Activated CD8-positive, alpha-beta memory T cell treated with anti-CD3 and anti-CD28 coated beads for 1 hour (primary cell): ENCODE data around the gene GTF2F1.
"Not testable (repeated sequence)": the region's sequence is repeated elsewhere in the genome, so short reads cannot be mapped to it uniquely, and the experiment has no call there.

Experiments used
- DNase-seq, 2 donors: peaks; one replicate each; pipeline ENCODE4 v3.0.0-alpha.2; 2020; ENCODE audit warnings: low read depth in 1 of 2; ENCODE audit errors: extremely low read depth in 1 of 2

The GTF2F1 gene

GRCh38 chr19:6393074-6393982 is at the start of gene GTF2F1:
Gene GTF2F1 (minus strand): TSS chr19:6393164. CDS start chr19:6392995, 169 bp downstream.
- peak; percentile 88 to 97 for DNase-seq

- DNase-seq: no peak
These were observed 49.2 kb upstream of the GTF2F1 start for GRCh38 chr19:6442087-6442688.

GRCh38 chr19:6440905-6441304 is 47.9 kb upstream of the GTF2F1 start:
- no peak for DNase-seq

GRCh38 chr19:6439743-6440142 is 46.8 kb upstream of the GTF2F1 start:
- DNase-seq: no peak

GRCh38 chr19:6433663-6434062 is 40.7 kb upstream of the GTF2F1 start, which contains the start of gene SLC25A41:
Gene SLC25A41 (minus strand): TSS chr19:6433763. CDS start chr19:6433693, 70 bp downstream.
- DNase-seq: no peak

GRCh38 chr19:6433165-6433564 is 40.2 kb upstream of the GTF2F1 start:
- no peak for DNase-seq

GRCh38 chr19:6431891-6432290 is 38.9 kb upstream of the GTF2F1 start:
- DNase-seq: no peak

- DNase-seq: no peak
These were observed 36.7 kb upstream of the GTF2F1 start for GRCh38 chr19:6429419-6430221.

GRCh38 chr19:6428692-6429418 is 35.9 kb upstream of the GTF2F1 start:
- DNase-seq: not testable (repeated sequence)

- no peak for DNase-seq
These were observed 34.2 kb upstream of the GTF2F1 start for GRCh38 chr19:6427131-6427530.

GRCh38 chr19:6425732-6426620 is 33.0 kb upstream of the GTF2F1 start:
- DNase-seq: no peak

GRCh38 chr19:6424939-6425731 is 32.2 kb upstream of the GTF2F1 start:
- DNase-seq: peak; percentile 96 to 100

- no peak for DNase-seq
These were observed 31.4 kb upstream of the GTF2F1 start, which contains the start of gene KHSRP for GRCh38 chr19:6424195-6424938. Gene KHSRP (minus strand): TSS chr19:6424811. CDS start chr19:6424701, 110 bp downstream.

GRCh38 chr19:6423499-6424194 is 30.7 kb upstream of the GTF2F1 start:
- DNase-seq: no peak

GRCh38 chr19:6421075-6422014 is 28.4 kb upstream of the GTF2F1 start:
- DNase-seq: no peak

GRCh38 chr19:6418562-6418932 is 25.6 kb upstream of the GTF2F1 start:
- no peak for DNase-seq
